Endothelial cell of umbilical vein (primary cell): ENCODE results near the gene MTRF1. TPM values are rescaled to one million over a fixed set of nuclear protein-coding genes. Genes with fewer than 3 reads are reported as not detected.

Experiments
- BruUV-seq: library from RNA; stranded (reverse); fragments of 400-500 nt; replicated peaks from 2 replicates; lab custom pipeline; 2021; lab: Mats Ljungman, UMichigan
- CTCF ChIA-PET: fragments of 300-600, 350-600 bp; sonication (Branson Sonifier 250); formaldehyde crosslinking; loops from one replicate; lab custom pipeline; 2021; ENCODE audit warnings: antibody characterized with exemption, inconsistent platforms; lab: Charles Lee
- POLR2A ChIA-PET: fragments of 300-600, 350-600 bp; sonication (Branson Sonifier 250); formaldehyde crosslinking; loops from one replicate; lab custom pipeline; 2021; ENCODE audit warnings: antibody characterized with exemption, inconsistent platforms; lab: Charles Lee
- DNase-seq: peaks from one replicate; pipeline ENCODE4 v3.0.0-alpha.2; 2011; ENCODE audit warnings: low read depth, low spot score
- FAIRE-seq: peaks from 2 replicates; lab custom pipeline; 2011; peaks lifted over from hg19 to GRCh38; lab: Jason Lieb, UNC
- H2AFZ ChIP-seq: 2 replicates; pipeline ENCODE4 v1.6.0; 2012; ENCODE audit warnings: low read depth, low read length, control low read depth, inconsistent platforms
- H3K27ac ChIP-seq: 2 replicates; pipeline ENCODE4 v1.5.1; 2011; ENCODE audit warnings: low read depth, mild to moderate bottlenecking, control low read depth, low read length, moderate library complexity; ENCODE audit not compliant: insufficient read depth
- H3K27me3 ChIP-seq, 2 experiments: 2 replicates each; pipeline versions ENCODE4 v1.6.0 to v1.6.1; 2011; ENCODE audit warnings: low read length in 2 of 2, mixed read lengths in 1 of 2; ENCODE audit not compliant: control insufficient read depth in 2 of 2, insufficient read depth in 2 of 2
- H3K36me3 ChIP-seq, 2 experiments: 2 replicates in 1 of 2; 3 replicates in 1 of 2; pipeline ENCODE4 v1.5.1; 2011; ENCODE audit warnings: low read length in 2 of 2, mild to moderate bottlenecking in 1 of 2, moderate library complexity in 1 of 2; ENCODE audit not compliant: control insufficient read depth in 2 of 2, insufficient read depth in 2 of 2; ENCODE audit errors: extremely low read depth in 1 of 2
- H3K4me1 ChIP-seq: 3 replicates; pipeline ENCODE4 v1.5.1; 2011; ENCODE audit warnings: mild to moderate bottlenecking, low read length; ENCODE audit not compliant: control insufficient read depth, insufficient read depth; ENCODE audit errors: extremely low read depth
- H3K4me2 ChIP-seq: 2 replicates; pipeline ENCODE4 v1.6.1; 2011; ENCODE audit warnings: low read length, control low read depth, mixed read lengths; ENCODE audit not compliant: insufficient read depth
- H3K4me3 ChIP-seq, 3 experiments: fragments of 200-600 bp in 1 of 3; sonication (generic), shearing (Covaris generic) in 1 of 3; replicated peaks in 1 of 3; 2 replicates each; pipeline ENCODE4 v1.5.1; 2011 to 2016; ENCODE audit warnings: control low read depth in 3 of 3, low read length in 3 of 3, mild to moderate bottlenecking in 2 of 3, inconsistent platforms in 1 of 3, low read depth in 1 of 3, moderate library complexity in 1 of 3; ENCODE audit not compliant: insufficient read depth in 1 of 3
- H3K79me2 ChIP-seq: 2 replicates; pipeline ENCODE4 v1.6.0; 2012; ENCODE audit warnings: low read length, inconsistent platforms; ENCODE audit not compliant: control insufficient read depth, insufficient read depth
- H3K9ac ChIP-seq: replicated peaks from 2 replicates; pipeline ENCODE3; 2011; ENCODE audit warnings: low read length, control low read depth; ENCODE audit not compliant: insufficient read depth; ENCODE audit errors: extremely low read depth
- H3K9me1 ChIP-seq: replicated peaks from 3 replicates; pipeline ENCODE4 v1.6.0; 2011; ENCODE audit warnings: mild to moderate bottlenecking, low read length; ENCODE audit not compliant: control insufficient read depth, insufficient read depth; ENCODE audit errors: extremely low read depth
- H3K9me3 ChIP-seq: replicated peaks from 2 replicates; pipeline ENCODE4 v1.5.1; 2012; ENCODE audit warnings: low read length, inconsistent platforms; ENCODE audit not compliant: control insufficient read depth, insufficient read depth
- H4K20me1 ChIP-seq: replicated peaks from 2 replicates; pipeline ENCODE3; 2011; ENCODE audit warnings: mild to moderate bottlenecking, low read length; ENCODE audit not compliant: control insufficient read depth, insufficient read depth; ENCODE audit errors: extremely low read depth
- EZH2 ChIP-seq: IDR thresholded peaks from 2 replicates; pipeline ENCODE4 v1.6.1; 2012; ENCODE audit warnings: borderline replicate concordance, low read depth, mild to moderate bottlenecking, moderate library complexity, low read length, inconsistent platforms; ENCODE audit not compliant: severe bottlenecking
- FOS ChIP-seq: IDR thresholded peaks from 2 replicates; pipeline ENCODE4 v1.6.1; 2011; ENCODE audit warnings: mild to moderate bottlenecking, low read length, moderate library complexity, borderline replicate concordance; ENCODE audit not compliant: insufficient read depth
- JUN ChIP-seq: IDR thresholded peaks from 2 replicates; pipeline ENCODE4 v1.6.1; 2011; ENCODE audit warnings: borderline replicate concordance, low read depth; ENCODE audit not compliant: insufficient read length, insufficient read depth
- dilution Hi-C: fragments of 300-500 bp; cut with MboI; formaldehyde crosslinking; loops from one replicate; pipeline ENCODE4 v1.15.0; 2019; ENCODE audit warnings: low sequenced_read_pairs; ENCODE audit not compliant: extremely low pct_ligation_motif_present
- intact Hi-C: fragments of 100-400 bp; cut with micrococcal nuclease; formaldehyde crosslinking; loops from one replicate; pipeline ENCODE4 v1.10.0; 2022
- polyA plus RNA-seq, 4 experiments: library from polyadenylated mRNA; depleted of rRNA in 3 of 4; stranded (reverse) in 3 of 4; unstranded in 1 of 4; fragments of >200 nt; gene quantifications; 2 replicates each; pipeline versions ENCODE4 v1.2.1 to v1.2.3, GENCODE V29; 2011 to 2012; ENCODE audit warnings: missing spikeins in 1 of 4
- total RNA-seq: library from RNA; stranded (reverse); gene quantifications from 2 replicates; pipeline ENCODE4 v1.2.3, GENCODE V29; 2021
- TF ChIP-seq, protein P1 (sequence below), 2 donors: IDR thresholded peaks; 1 replicate in 1 of 2; 2 replicates in 1 of 2; pipeline ENCODE4 v1.5.1; 2011; ENCODE audit warnings: low read length in 2 of 2, mild to moderate bottlenecking in 2 of 2, moderate library complexity in 2 of 2, control low read depth in 1 of 2, inconsistent platforms in 1 of 2, low read depth in 1 of 2; ENCODE audit not compliant: insufficient read depth in 1 of 2; ENCODE audit errors: extremely low read depth in 1 of 2

The MTRF1 gene
- total and polyA plus RNA-seq, 2 donors (not counting 3 experiments of a cell fraction or from before 2014, with no cell fraction given), result 8.0 to 16.3 TPM

DNA sequence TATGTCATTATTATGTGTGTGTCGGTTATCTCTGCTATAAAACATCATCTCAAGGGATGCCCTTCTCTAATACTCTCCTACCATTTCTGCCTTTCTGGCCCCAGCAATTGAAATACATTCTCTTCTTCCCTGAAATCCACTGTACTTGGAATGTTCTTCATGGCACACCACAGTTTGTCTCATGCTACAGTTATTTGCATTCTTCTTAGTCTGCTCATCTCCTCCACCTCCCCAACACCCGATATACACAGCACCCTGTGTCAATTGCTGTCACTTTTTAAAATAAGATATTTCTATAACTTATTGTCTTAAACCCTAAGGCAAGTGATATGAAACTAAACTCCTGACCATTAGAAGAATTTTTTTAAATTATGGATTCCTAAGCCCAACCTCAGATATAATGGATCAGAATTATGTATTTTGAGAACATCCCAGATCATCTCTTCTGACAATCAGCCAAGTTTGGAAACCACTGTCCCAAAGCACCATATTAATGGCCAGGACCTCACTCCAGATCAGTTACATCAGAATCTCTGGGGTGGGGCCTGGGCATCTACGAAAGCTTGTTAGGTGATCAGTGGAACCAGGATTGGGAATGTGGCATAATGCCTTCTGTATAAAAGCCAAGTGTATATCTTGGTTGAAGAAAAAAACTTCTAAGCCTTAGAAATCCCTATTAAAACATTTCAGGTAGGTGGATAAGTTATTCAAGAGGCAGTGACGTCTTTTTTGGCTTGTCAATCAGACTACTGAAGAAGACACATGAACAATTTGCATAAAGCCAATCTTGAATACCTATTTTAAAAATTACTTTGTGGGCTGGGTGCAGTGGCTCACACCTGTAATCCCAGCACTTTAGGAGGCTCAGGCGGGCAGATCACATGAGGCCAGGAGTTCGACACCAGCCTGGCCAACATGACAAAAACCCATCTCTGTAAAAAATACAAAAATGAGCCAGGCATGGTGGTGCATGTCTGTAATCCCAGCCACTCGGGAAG is 39.0 kb downstream of the MTRF1 start:
- Histone ChIP-seq H3K9me1 (no peaks in the 10 kb centered on the region), H3K4me1 (no peaks in the 10 kb centered on the region), H3K4me2 (no peak overlapping the region), H3K27me3 (no peaks in the 10 kb centered on the region), H3K4me3 (no peak overlapping the region), H2AFZ (no peak overlapping the region), H3K79me2 (no peaks in the 10 kb centered on the region), H3K36me3 (peaks cover 0 to 3% of the 10 kb centered on the region in 2 experiments), H3K9me3 (no peaks in the 10 kb centered on the region), H3K27ac (no peak overlapping the region), H4K20me1 (no peaks in the 10 kb centered on the region), H3K9ac (no peak overlapping the region)
- TF ChIP-seq FOS, result no peak
- no peak for TF ChIP-seq JUN
- TF ChIP-seq EZH2, result no peak
- TF ChIP-seq, protein P1, sequence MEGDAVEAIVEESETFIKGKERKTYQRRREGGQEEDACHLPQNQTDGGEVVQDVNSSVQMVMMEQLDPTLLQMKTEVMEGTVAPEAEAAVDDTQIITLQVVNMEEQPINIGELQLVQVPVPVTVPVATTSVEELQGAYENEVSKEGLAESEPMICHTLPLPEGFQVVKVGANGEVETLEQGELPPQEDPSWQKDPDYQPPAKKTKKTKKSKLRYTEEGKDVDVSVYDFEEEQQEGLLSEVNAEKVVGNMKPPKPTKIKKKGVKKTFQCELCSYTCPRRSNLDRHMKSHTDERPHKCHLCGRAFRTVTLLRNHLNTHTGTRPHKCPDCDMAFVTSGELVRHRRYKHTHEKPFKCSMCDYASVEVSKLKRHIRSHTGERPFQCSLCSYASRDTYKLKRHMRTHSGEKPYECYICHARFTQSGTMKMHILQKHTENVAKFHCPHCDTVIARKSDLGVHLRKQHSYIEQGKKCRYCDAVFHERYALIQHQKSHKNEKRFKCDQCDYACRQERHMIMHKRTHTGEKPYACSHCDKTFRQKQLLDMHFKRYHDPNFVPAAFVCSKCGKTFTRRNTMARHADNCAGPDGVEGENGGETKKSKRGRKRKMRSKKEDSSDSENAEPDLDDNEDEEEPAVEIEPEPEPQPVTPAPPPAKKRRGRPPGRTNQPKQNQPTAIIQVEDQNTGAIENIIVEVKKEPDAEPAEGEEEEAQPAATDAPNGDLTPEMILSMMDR (IDR thresholded peaks at IDR 0.05; ENCODE audit: extremely low read depth in 1 of 2, insufficient read depth in 1 of 2, low read depth in 1 of 2, low read length in 2 of 2), result no peak
- intact Hi-C loops, result no loop called here
- no peak for FAIRE-seq
- POLR2A ChIA-PET, result no interaction called here
- dilution Hi-C loops, result no loop called here
- no TSS peak for BruUV-seq
- no peak for DNase-seq
- CTCF ChIA-PET, result interaction anchor here (0.6 kb wide), 1 partner anchor 151 kb away, joined by 4 read pairs; no protein-coding TSS in a partner anchor
